K562 (cell line): Measurements from ENCODE around the gene GABRB3. TPM values are rescaled to one million over a fixed set of nuclear protein-coding genes. Genes with fewer than 3 reads are reported as not detected.

Source experiments
- ATAC-seq: fragments of 200-7000 bp; cut with Tn5 transposase; 3 replicates; pipeline ENCODE4 v1.9.1; 2020; ENCODE audit warnings: moderate library complexity
- BruUV-seq: library from RNA; stranded (reverse); fragments of 400-500 nt; replicated peaks from 2 replicates; lab custom pipeline; 2021; lab: Mats Ljungman, UMichigan
- CTCF ChIA-PET: fragments of 300-600 bp; formaldehyde crosslinking; extraction: SDS; loops from one replicate; lab custom pipeline; 2021; ENCODE audit warnings: low intra/inter-chr PET ratio; lab: Yijun Ruan, JAX
- POLR2A ChIA-PET: fragments of 300-600, 350-650 bp; sonication (Branson Sonifier 250); formaldehyde crosslinking; extraction: SDS; loops from one replicate; lab custom pipeline; 2021; ENCODE audit warnings: antibody characterized with exemption, inconsistent platforms; lab: Yijun Ruan, JAX
- DNase-seq, 4 experiments: peaks; one replicate each; pipeline versions ENCODE4 v3.0.0 to v3.0.0-alpha.2; 2011 to 2018; ENCODE audit warnings: low spot score in 3 of 4, mixed read lengths in 3 of 4; ENCODE audit errors: extremely low read depth in 1 of 4
- FAIRE-seq: peaks from 2 replicates; lab custom pipeline; 2011; peaks lifted over from hg19 to GRCh38; lab: Jason Lieb, UNC
- H2AFZ ChIP-seq: 2 replicates; pipeline ENCODE4 v1.6.0; 2011; ENCODE audit warnings: low read depth, low read length, control low read depth, inconsistent platforms
- H3K27ac ChIP-seq: fragments of 200-600 bp; 3 replicates; pipeline ENCODE4 v1.8.0; 2011; ENCODE audit warnings: low read depth, mild to moderate bottlenecking, control low read depth, inconsistent platforms, low read length, moderate library complexity, mixed read lengths; ENCODE audit errors: extremely low read depth
- H3K27me3 ChIP-seq, 2 experiments: fragments of 300-600 bp in 1 of 2; 2 replicates in 1 of 2; 3 replicates in 1 of 2; pipeline versions ENCODE4 v1.6.0 to v1.8.0; 2011; ENCODE audit warnings: inconsistent platforms in 2 of 2, low read length in 2 of 2, mild to moderate bottlenecking in 1 of 2, mixed read lengths in 1 of 2, moderate library complexity in 1 of 2; ENCODE audit not compliant: control insufficient read depth in 2 of 2, insufficient read depth in 2 of 2
- H3K36me3 ChIP-seq: fragments of 300-600 bp; 3 replicates; pipeline ENCODE4 v1.8.0; 2011; ENCODE audit warnings: mild to moderate bottlenecking, low read length, inconsistent platforms; ENCODE audit not compliant: control insufficient read depth, insufficient read depth
- H3K4me1 ChIP-seq, 2 experiments: fragments of 200-600 bp in 1 of 2; replicated peaks in 1 of 2; 2 replicates in 1 of 2; 3 replicates in 1 of 2; pipeline versions ENCODE4 v1.5.1 to v1.8.0; 2011; ENCODE audit warnings: inconsistent platforms in 2 of 2, low read length in 2 of 2, mild to moderate bottlenecking in 1 of 2, mixed read lengths in 1 of 2, moderate library complexity in 1 of 2; ENCODE audit not compliant: control insufficient read depth in 2 of 2, insufficient read depth in 2 of 2
- H3K4me2 ChIP-seq: 2 replicates; pipeline ENCODE4 v1.6.1; 2011; ENCODE audit warnings: low read length, control low read depth, inconsistent platforms, mixed read lengths; ENCODE audit not compliant: insufficient read depth
- H3K4me3 ChIP-seq: fragments of 200-600 bp; sonication (generic), shearing (Covaris generic); 2 replicates; pipeline ENCODE4 v1.5.1; 2016; ENCODE audit warnings: control low read depth, inconsistent platforms
- H3K79me2 ChIP-seq: fragments of 200-600 bp; 3 replicates; pipeline ENCODE4 v1.8.0; 2011; ENCODE audit warnings: low read length, inconsistent platforms; ENCODE audit not compliant: control insufficient read depth, insufficient read depth
- H3K9ac ChIP-seq, 2 experiments: 2 replicates each; pipeline versions ENCODE4 v1.6.0 to v1.6.1; 2011; ENCODE audit warnings: low read depth in 2 of 2, low read length in 2 of 2, control low read depth in 1 of 2, inconsistent platforms in 1 of 2, mild to moderate bottlenecking in 1 of 2, mixed read lengths in 1 of 2; ENCODE audit not compliant: insufficient read depth in 1 of 2
- H3K9me1 ChIP-seq: one replicate; pipeline ENCODE4 v1.6.0; 2011; ENCODE audit warnings: inconsistent platforms, mild to moderate bottlenecking, low read length, moderate library complexity; ENCODE audit not compliant: control insufficient read depth, insufficient read depth
- H3K9me3 ChIP-seq: replicated peaks from 2 replicates; pipeline ENCODE4 v1.5.1; 2011; ENCODE audit warnings: low read depth, low read length, inconsistent platforms; ENCODE audit not compliant: control insufficient read depth, insufficient read depth
- H4K20me1 ChIP-seq: replicated peaks from 2 replicates; pipeline ENCODE4 v1.6.1; 2011; ENCODE audit warnings: low read length, inconsistent platforms, mixed read lengths; ENCODE audit not compliant: control insufficient read depth, insufficient read depth
- BCL6 ChIP-seq: fragments of 250-450 bp; sonication (Bioruptor Pico); IDR thresholded peaks from 2 replicates; pipeline ENCODE4 v1.4.0; 2020
- CBX5 ChIP-seq: IDR thresholded peaks from 2 replicates; pipeline ENCODE4 v1.6.1; 2014; ENCODE audit warnings: low read depth, borderline replicate concordance
- HNRNPH1 ChIP-seq: fragments of 200-400 bp; formaldehyde crosslinking; optimal IDR thresholded peaks from 2 replicates; pipeline ENCODE3; 2017; ENCODE audit warnings: low read depth, mild to moderate bottlenecking, low read length, moderate library complexity
- LEF1 ChIP-seq: fragments of 450-650 bp; IDR thresholded peaks from 2 replicates; pipeline ENCODE4 v1.6.1; 2016; ENCODE audit warnings: mild to moderate bottlenecking
- ZNF584 ChIP-seq: fragments of 200-800 bp; sonication (Bioruptor generic); IDR thresholded peaks from 2 replicates; pipeline ENCODE4 v1.6.1; 2016; ENCODE audit warnings: low read depth, mild to moderate bottlenecking, missing genetic modification characterization, missing compliant biosample characterization
- ZNF830 ChIP-seq: fragments of 250-450 bp; sonication (Bioruptor Pico); IDR thresholded peaks from 2 replicates; pipeline ENCODE4 v1.5.0; 2021; ENCODE audit warnings: mild to moderate bottlenecking
- WGBS: fragments of 100-300 bp; shearing (Covaris generic); methylation state at CpG from one replicate; pipeline ENCODE4 v1.1.6; 2016; ENCODE audit warnings: low coverage, mixed read lengths; ENCODE audit not compliant: insufficient coverage; ENCODE audit errors: missing lambda C conversion rate; 5-methylcytosine and 5-hydroxymethylcytosine counted together
- in situ Hi-C: fragments of 300-500 bp; cut with MboI; formaldehyde crosslinking; loops from 4 replicates; pipeline ENCODE4 v1.15.0; 2018; ENCODE audit warnings: inconsistent platforms, mixed read lengths
- intact Hi-C: fragments of 100-400 bp; cut with micrococcal nuclease; formaldehyde crosslinking; loops from 2 replicates; pipeline ENCODE4 v1.14.2; 2022
- polyA plus RNA-seq, 8 experiments: library from polyadenylated mRNA; depleted of rRNA in 4 of 8; stranded (reverse) in 5 of 8; unstranded in 3 of 8; fragments of >200 nt; fragmentation: Nextera tagmentation in 2 of 8; fragmentation: Illumina TruSeq in 1 of 8; extraction: Ambion mirVana in 2 of 8; extraction: Trizol in 1 of 8; gene quantifications; 2 replicates each; pipeline versions ENCODE4 v1.2.1 to v1.2.3, GENCODE V29; 2011 to 2014; ENCODE audit warnings: inconsistent platforms in 1 of 8, missing spikeins in 1 of 8
- total RNA-seq, 7 experiments: library from RNA; depleted of rRNA in 6 of 7; stranded (reverse); fragments of >200 nt in 6 of 7; fragmentation: Illumina TruSeq in 2 of 7; extraction: Trizol in 2 of 7; gene quantifications; 2 replicates each; pipeline versions ENCODE4 v1.2.1 to v1.2.3, GENCODE V29; 2011 to 2021; ENCODE audit warnings: low replicate concordance in 1 of 7

The GABRB3 gene
- total and polyA plus RNA-seq, 9 of the 15 experiments (the other 6 are each of a cell fraction or from before 2014, with no cell fraction given), result 0.09 to 1.4 (median 0.49) TPM

GRCh38 chr15:26662283-26662682, 110.6 kb downstream of the GABRB3 start:
- TF ChIP-seq ZNF584 (CRISPR knock-in tag), result no peak
- no peak for TF ChIP-seq BCL6 (CRISPR knock-in tag)
- TF ChIP-seq ZNF830 (CRISPR knock-in tag), result no peak
- TF ChIP-seq HNRNPH1, result no peak
- no peak for TF ChIP-seq LEF1
- no peak overlapping the region for H3K4me3 ChIP-seq
- WGBS, result 0% methylated on average over 6 of the region's 6 CpGs
- no peak for FAIRE-seq
- in situ Hi-C loops (no loop called here), intact Hi-C loops (no loop called here)
- no TSS peak for BruUV-seq
- no peaks in the 10 kb centered on the region for H3K36me3 ChIP-seq
- H3K4me1 ChIP-seq, result no peaks in the 10 kb centered on the region
- no peak overlapping the region for H3K27ac ChIP-seq
- no peak overlapping the region for H3K4me2 ChIP-seq
- no peak for ATAC-seq
- ChIA-PET POLR2A (no interaction called here), CTCF (no interaction called here)
- H3K9ac ChIP-seq, result no peak overlapping the region
- H3K9me3 ChIP-seq, result no peaks in the 10 kb centered on the region
- no peak overlapping the region for H2AFZ ChIP-seq
- H3K9me1 ChIP-seq, result no peaks in the 10 kb centered on the region
- no peak for DNase-seq
- no peaks in the 10 kb centered on the region; a peak in 1 of 5 replicates for H3K27me3 ChIP-seq
- H3K79me2 ChIP-seq, result no peaks in the 10 kb centered on the region
- H4K20me1 ChIP-seq, result no peaks in the 10 kb centered on the region

GRCh38 chr15:26661748-26662147, 111.1 kb downstream of the GABRB3 start:
- Histone ChIP-seq H3K36me3 (no peaks in the 10 kb centered on the region), H3K27me3 (no peaks in the 10 kb centered on the region; a peak in 1 of 5 replicates)
- TF ChIP-seq CBX5, result no peak
- TF ChIP-seq, all 486 proteins: peak for 0
- POLR2A ChIA-PET, result no interaction called here
- Histone ChIP-seq H3K9me1 (no peaks in the 10 kb centered on the region), H3K4me1 (no peaks in the 10 kb centered on the region), H3K9me3 (no peaks in the 10 kb centered on the region), H3K4me2 (no peak overlapping the region), H3K79me2 (no peaks in the 10 kb centered on the region), H3K4me3 (no peak overlapping the region), H3K9ac (no peak overlapping the region), H3K27ac (no peak overlapping the region), H4K20me1 (no peaks in the 10 kb centered on the region), H2AFZ (no peak overlapping the region)
- CTCF ChIA-PET, result no interaction called here
- ATAC-seq, result no peak
- FAIRE-seq, result no peak
- intact Hi-C loops (no loop called here), in situ Hi-C loops (no loop called here)
- DNase-seq, result no peak
- 2% methylated on average over 7 of the region's 7 CpGs for WGBS
- no TSS peak for BruUV-seq
